ENCODE measurements around the gene IL17C. TPM values are rescaled to one million over a fixed set of nuclear protein-coding genes. Genes with fewer than 3 reads are reported as not detected.

IL17C gene
- total RNA-seq, 1 experiment from 2014 or later, result 0.31 TPM

DNA sequence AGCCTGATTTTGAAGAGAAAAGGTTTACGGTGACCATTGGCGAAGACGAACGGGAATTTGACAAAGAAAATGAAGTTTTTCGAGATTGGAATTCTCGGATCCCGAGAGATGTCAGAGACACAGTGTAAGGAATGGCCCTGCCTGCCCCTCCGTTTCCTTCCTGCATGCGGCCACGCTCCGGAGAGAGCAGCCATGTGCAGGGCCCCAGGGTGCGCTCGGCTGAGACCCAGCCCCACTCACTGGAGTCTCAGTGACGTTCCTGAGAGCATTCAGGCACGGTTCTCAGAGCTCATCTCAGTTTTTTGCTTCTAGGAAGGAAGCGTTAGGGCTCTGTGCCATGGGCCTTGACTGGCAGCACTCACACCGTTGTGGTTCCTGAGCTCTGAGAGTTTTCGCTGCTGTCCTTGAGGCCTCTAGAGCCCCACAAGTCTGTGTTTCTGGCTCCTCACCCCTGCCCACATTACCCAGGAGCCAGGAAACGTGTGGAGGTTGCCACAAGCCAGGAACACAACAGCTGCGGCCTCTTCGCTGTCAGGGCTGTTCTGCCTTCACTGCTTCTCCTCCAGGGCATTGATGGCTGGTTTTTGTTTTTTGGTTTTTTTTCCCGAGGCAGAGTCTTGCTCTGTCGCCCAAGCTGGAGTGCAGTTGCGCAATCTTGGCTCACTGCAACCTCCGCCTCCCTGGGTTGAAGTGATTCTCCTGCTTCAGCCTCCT lies 38.4 kb upstream of the IL17C start:
- H3K9me3 Mint-ChIP-seq, result peaks cover 0 to 4% of the 10 kb centered on the region in 2 experiments; a peak in 1 of 5 replicates
- no peak overlapping the region for H3K27ac ChIP-seq (ENCODE audit: insufficient read length, low read depth, low read length)
- H3K23ac ChIP-seq (ENCODE audit: insufficient read length, low read depth, low read length), result no peak overlapping the region
- H2BK15ac ChIP-seq (ENCODE audit: low read depth, low read length), result no peak overlapping the region
- H3K23me2 ChIP-seq (ENCODE audit: insufficient read length, low read depth, low read length, poor library complexity, severe bottlenecking), result no peaks in the 10 kb centered on the region
- no peak overlapping the region for H3K9ac ChIP-seq (ENCODE audit: extremely low read depth, insufficient read length, low read length)
- no peak overlapping the region for H2AFZ ChIP-seq (ENCODE audit: low read length)
- 100% methylated on average over 4 of the region's 25 CpGs for WGBS (ENCODE audit: extremely low coverage, insufficient read length, low lambda C conversion rate)
- DNase-seq, result no peak
- no peak overlapping the region for H2BK5ac ChIP-seq (ENCODE audit: insufficient read length, low read length)
- no peak overlapping the region; a peak in 1 of 5 replicates for H3K4me3 Mint-ChIP-seq
- H3K27ac Mint-ChIP-seq, result no peak overlapping the region; a peak in 1 of 7 replicates
- no peaks in the 10 kb centered on the region for H3K27me3 Mint-ChIP-seq (ENCODE audit: low read depth)
- peaks cover 31 to 59% (median 56%) of the 10 kb centered on the region in 3 experiments; a peak in 6 of 7 replicates for H3K36me3 Mint-ChIP-seq (ENCODE audit: insufficient read depth in 1 of 3, low read depth in 3 of 3)
- no peak overlapping the region for H3K18ac ChIP-seq (ENCODE audit: insufficient read length, low read depth, low read length)
- no peak overlapping the region for H2BK20ac ChIP-seq (ENCODE audit: low read depth, low read length, poor library complexity, severe bottlenecking)
- H3K4me2 ChIP-seq (ENCODE audit: insufficient read depth, insufficient read length, low read length), result no peak overlapping the region
- no peak overlapping the region for H3K56ac ChIP-seq (ENCODE audit: insufficient read length, low read depth, low read length)
- no peak overlapping the region for H4K8ac ChIP-seq (replicated peaks; ENCODE audit: insufficient read length, low read depth, low read length)
- H4K5ac ChIP-seq (ENCODE audit: insufficient read length, low read depth, low read length), result no peak overlapping the region
- no peaks in the 10 kb centered on the region for H3K9me3 ChIP-seq (ENCODE audit: control insufficient read depth, low read depth, low read length)
- no peaks in the 10 kb centered on the region for H3K79me2 ChIP-seq (ENCODE audit: insufficient read depth, low read length)
- H3K27me3 ChIP-seq (ENCODE audit: insufficient read depth, low read length), result no peaks in the 10 kb centered on the region
- H2BK12ac ChIP-seq (ENCODE audit: insufficient read length, low read depth, low read length), result no peak overlapping the region
- H3T11ph ChIP-seq (ENCODE audit: low read length), result no peak overlapping the region
- no peak overlapping the region for H3K4ac ChIP-seq (ENCODE audit: low read depth, low read length)
- no peak overlapping the region for H2BK120ac ChIP-seq (ENCODE audit: low read depth, low read length, poor library complexity, severe bottlenecking)
- no peaks in the 10 kb centered on the region for H3K79me1 ChIP-seq (ENCODE audit: insufficient read depth, low read depth, low read length, poor library complexity, severe bottlenecking)
- no peaks in the 10 kb centered on the region for H4K20me1 ChIP-seq (ENCODE audit: control insufficient read depth, insufficient read depth, insufficient read length)
- no peak overlapping the region for H4K91ac ChIP-seq (ENCODE audit: insufficient read length, low read depth, low read length)
- no peak overlapping the region for H3K14ac ChIP-seq (ENCODE audit: insufficient read depth, low read length)
- H3K4me1 ChIP-seq (ENCODE audit: insufficient read depth, low read length), result no peaks in the 10 kb centered on the region
- peaks cover 7 to 21% of the 10 kb centered on the region in 2 experiments for H3K4me1 Mint-ChIP-seq
- TF ChIP-seq, protein P1, sequence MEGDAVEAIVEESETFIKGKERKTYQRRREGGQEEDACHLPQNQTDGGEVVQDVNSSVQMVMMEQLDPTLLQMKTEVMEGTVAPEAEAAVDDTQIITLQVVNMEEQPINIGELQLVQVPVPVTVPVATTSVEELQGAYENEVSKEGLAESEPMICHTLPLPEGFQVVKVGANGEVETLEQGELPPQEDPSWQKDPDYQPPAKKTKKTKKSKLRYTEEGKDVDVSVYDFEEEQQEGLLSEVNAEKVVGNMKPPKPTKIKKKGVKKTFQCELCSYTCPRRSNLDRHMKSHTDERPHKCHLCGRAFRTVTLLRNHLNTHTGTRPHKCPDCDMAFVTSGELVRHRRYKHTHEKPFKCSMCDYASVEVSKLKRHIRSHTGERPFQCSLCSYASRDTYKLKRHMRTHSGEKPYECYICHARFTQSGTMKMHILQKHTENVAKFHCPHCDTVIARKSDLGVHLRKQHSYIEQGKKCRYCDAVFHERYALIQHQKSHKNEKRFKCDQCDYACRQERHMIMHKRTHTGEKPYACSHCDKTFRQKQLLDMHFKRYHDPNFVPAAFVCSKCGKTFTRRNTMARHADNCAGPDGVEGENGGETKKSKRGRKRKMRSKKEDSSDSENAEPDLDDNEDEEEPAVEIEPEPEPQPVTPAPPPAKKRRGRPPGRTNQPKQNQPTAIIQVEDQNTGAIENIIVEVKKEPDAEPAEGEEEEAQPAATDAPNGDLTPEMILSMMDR (conservative IDR thresholded peaks at IDR 0.05), result no peak
- no peak overlapping the region for H2AK5ac ChIP-seq (ENCODE audit: insufficient read length, low read length)

All from H9 (cell line).